ENCODE results near the gene MYRFL. TPM values are rescaled to one million over a fixed set of nuclear protein-coding genes. Genes with fewer than 3 reads are reported as not detected.

The MYRFL gene
- total RNA-seq, 1 experiment from 2014 or later, result 0.16 TPM

DNA sequence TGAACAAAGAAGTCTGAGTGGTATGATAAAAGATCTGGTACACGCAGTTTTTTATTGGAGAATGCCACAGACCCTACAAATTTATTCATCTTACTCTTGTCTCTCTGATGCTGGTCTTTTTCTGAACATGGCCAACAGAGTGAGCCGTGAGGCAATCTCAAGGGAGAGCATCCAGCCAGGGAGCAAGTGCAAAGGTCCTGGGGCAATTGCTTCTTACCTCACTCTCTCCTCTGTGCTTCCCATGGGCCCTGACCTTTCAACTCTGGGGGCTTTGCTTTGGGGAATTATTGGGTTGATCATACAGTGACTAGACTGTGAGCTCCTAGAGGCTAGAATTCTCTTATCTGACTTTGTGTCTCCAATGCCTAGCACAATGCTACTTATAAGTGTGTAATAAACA, 171.7 kb downstream of the MYRFL start:
- no peaks in the 10 kb centered on the region for H3K9me3 Mint-ChIP-seq (ENCODE audit: unreplicated experiment)
- Histone ChIP-seq H3K4me3 (ENCODE audit: low read depth, low read length) (no peak overlapping the region), H3K4me1 (no peaks in the 10 kb centered on the region), H3K27me3 (replicated peaks; ENCODE audit: control insufficient read depth, insufficient read depth, low read length) (no peaks in the 10 kb centered on the region), H3K36me3 (ENCODE audit: control insufficient read depth, insufficient read depth, low read length) (no peaks in the 10 kb centered on the region), H3K9me3 (no peaks in the 10 kb centered on the region)
- DNase-seq, result no peak
- CTCF ChIA-PET, result no interaction called here
- no peak overlapping the region for H3K27ac Mint-ChIP-seq (ENCODE audit: unreplicated experiment)
- TF ChIP-seq, protein P1, sequence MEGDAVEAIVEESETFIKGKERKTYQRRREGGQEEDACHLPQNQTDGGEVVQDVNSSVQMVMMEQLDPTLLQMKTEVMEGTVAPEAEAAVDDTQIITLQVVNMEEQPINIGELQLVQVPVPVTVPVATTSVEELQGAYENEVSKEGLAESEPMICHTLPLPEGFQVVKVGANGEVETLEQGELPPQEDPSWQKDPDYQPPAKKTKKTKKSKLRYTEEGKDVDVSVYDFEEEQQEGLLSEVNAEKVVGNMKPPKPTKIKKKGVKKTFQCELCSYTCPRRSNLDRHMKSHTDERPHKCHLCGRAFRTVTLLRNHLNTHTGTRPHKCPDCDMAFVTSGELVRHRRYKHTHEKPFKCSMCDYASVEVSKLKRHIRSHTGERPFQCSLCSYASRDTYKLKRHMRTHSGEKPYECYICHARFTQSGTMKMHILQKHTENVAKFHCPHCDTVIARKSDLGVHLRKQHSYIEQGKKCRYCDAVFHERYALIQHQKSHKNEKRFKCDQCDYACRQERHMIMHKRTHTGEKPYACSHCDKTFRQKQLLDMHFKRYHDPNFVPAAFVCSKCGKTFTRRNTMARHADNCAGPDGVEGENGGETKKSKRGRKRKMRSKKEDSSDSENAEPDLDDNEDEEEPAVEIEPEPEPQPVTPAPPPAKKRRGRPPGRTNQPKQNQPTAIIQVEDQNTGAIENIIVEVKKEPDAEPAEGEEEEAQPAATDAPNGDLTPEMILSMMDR (IDR thresholded peaks at IDR 0.05; ENCODE audit: insufficient read depth in 1 of 2, low read depth in 1 of 2, low read length in 1 of 2, severe bottlenecking in 1 of 2, unreplicated experiment in 1 of 2), result no peak
- intact Hi-C loops (cut with micrococcal nuclease; ENCODE audit: unreplicated experiment), result no loop called here
- POLR2A ChIA-PET, result no interaction called here
- peaks cover 3% of the 10 kb centered on the region for H3K27me3 Mint-ChIP-seq (ENCODE audit: insufficient read depth, unreplicated experiment)
- H3K4me1 Mint-ChIP-seq (ENCODE audit: low read depth, unreplicated experiment), result no peaks in the 10 kb centered on the region
- H3K36me3 Mint-ChIP-seq (ENCODE audit: insufficient read depth, unreplicated experiment), result no peaks in the 10 kb centered on the region
- BruUV-seq (replicated peaks), result no TSS peak
- H3K4me3 Mint-ChIP-seq (ENCODE audit: unreplicated experiment), result no peak overlapping the region

DNA sequence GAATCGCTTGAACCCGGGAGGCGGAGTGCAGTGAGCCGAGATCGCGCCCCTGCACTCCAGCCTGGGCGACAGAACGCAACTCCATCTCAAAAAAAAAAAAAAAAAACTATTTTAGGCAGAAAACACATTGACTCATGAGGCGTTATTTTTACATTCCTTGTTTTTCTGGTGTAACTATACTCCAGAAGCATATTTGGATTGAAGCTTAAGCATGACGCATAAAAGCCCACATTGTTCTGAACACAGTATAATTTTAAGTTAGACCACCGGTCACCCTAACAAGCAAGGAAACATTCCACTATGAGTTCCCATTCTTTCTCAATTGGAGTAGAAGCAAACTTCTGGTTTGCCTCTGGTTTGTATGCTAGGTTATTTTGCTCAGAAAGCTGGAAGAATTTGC, 173.0 kb downstream of the MYRFL start:
- CTCF ChIA-PET, result no interaction called here
- no peak overlapping the region for H3K4me3 Mint-ChIP-seq (ENCODE audit: unreplicated experiment)
- H3K27me3 Mint-ChIP-seq (ENCODE audit: insufficient read depth, unreplicated experiment), result peaks cover 3% of the 10 kb centered on the region
- intact Hi-C loops (cut with micrococcal nuclease; ENCODE audit: unreplicated experiment), result no loop called here
- H3K36me3 Mint-ChIP-seq (ENCODE audit: insufficient read depth, unreplicated experiment), result no peaks in the 10 kb centered on the region
- no peak for DNase-seq
- no peak overlapping the region for H3K27ac Mint-ChIP-seq (ENCODE audit: unreplicated experiment)
- Histone ChIP-seq H3K36me3 (ENCODE audit: control insufficient read depth, insufficient read depth, low read length) (no peaks in the 10 kb centered on the region), H3K27me3 (replicated peaks; ENCODE audit: control insufficient read depth, insufficient read depth, low read length) (no peaks in the 10 kb centered on the region), H3K4me3 (ENCODE audit: low read depth, low read length) (no peak overlapping the region), H3K4me1 (no peaks in the 10 kb centered on the region), H3K9me3 (no peaks in the 10 kb centered on the region)
- POLR2A ChIA-PET, result no interaction called here
- no peaks in the 10 kb centered on the region for H3K4me1 Mint-ChIP-seq (ENCODE audit: low read depth, unreplicated experiment)
- H3K9me3 Mint-ChIP-seq (ENCODE audit: unreplicated experiment), result no peaks in the 10 kb centered on the region
- TF ChIP-seq, protein P1 (IDR thresholded peaks at IDR 0.05; ENCODE audit: insufficient read depth in 1 of 2, low read depth in 1 of 2, low read length in 1 of 2, severe bottlenecking in 1 of 2, unreplicated experiment in 1 of 2), result no peak
- no TSS peak for BruUV-seq (replicated peaks)

DNA sequence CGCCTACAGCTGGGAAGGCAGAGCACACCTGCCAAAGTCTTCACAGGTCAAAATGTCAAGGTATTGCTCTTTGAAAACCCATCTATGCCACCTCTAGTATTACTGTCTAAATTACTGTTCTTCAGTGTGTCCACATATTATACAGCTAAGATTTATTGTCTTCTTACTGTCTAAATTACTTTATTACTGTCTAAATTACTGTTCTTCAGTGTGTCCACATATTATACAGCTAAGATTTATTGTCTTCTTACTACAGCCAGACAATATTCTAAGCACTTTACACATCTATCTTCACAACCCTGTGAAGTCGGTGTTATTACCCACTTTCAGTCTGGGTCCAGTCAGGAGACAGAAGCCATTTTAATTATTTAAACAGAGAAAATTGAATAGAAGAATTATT, 173.9 kb downstream of the MYRFL start:
- H3K4me3 ChIP-seq (ENCODE audit: low read depth, low read length), result no peak overlapping the region
- no peaks in the 10 kb centered on the region for H3K9me3 Mint-ChIP-seq (ENCODE audit: unreplicated experiment)
- H3K36me3 ChIP-seq (ENCODE audit: control insufficient read depth, insufficient read depth, low read length), result no peaks in the 10 kb centered on the region
- no peaks in the 10 kb centered on the region for H3K27me3 ChIP-seq (replicated peaks; ENCODE audit: control insufficient read depth, insufficient read depth, low read length)
- no peaks in the 10 kb centered on the region for H3K9me3 ChIP-seq
- H3K4me3 Mint-ChIP-seq (ENCODE audit: unreplicated experiment), result no peak overlapping the region
- no peak overlapping the region for H3K27ac Mint-ChIP-seq (ENCODE audit: unreplicated experiment)
- no peak for DNase-seq
- BruUV-seq (replicated peaks), result no TSS peak
- intact Hi-C loops (cut with micrococcal nuclease; ENCODE audit: unreplicated experiment), result no loop called here
- TF ChIP-seq, protein P1 (IDR thresholded peaks at IDR 0.05; ENCODE audit: insufficient read depth in 1 of 2, low read depth in 1 of 2, low read length in 1 of 2, severe bottlenecking in 1 of 2, unreplicated experiment in 1 of 2), result no peak
- H3K4me1 ChIP-seq, result no peaks in the 10 kb centered on the region
- H3K36me3 Mint-ChIP-seq (ENCODE audit: insufficient read depth, unreplicated experiment), result no peaks in the 10 kb centered on the region
- H3K4me1 Mint-ChIP-seq (ENCODE audit: low read depth, unreplicated experiment), result no peaks in the 10 kb centered on the region
- ChIA-PET POLR2A (no interaction called here), CTCF (no interaction called here)
- peaks cover 3% of the 10 kb centered on the region for H3K27me3 Mint-ChIP-seq (ENCODE audit: insufficient read depth, unreplicated experiment)

All from Caco-2 (cell line).